Activated T-cell treated with anti-CD3 and anti-CD28 coated beads, Interleukin-2, amount 50 U/mL, for 72 hours (primary cell): ENCODE measurements around the gene CBLC. TPM values are rescaled to one million over a fixed set of nuclear protein-coding genes. Genes with fewer than 3 reads are reported as not detected.
A peak's percentile ranks its signal among the peaks of the same experiment; 100 is the strongest.

Experiments
- ATAC-seq, 2 donors: fragments of 150-1000 bp; cut with Tn5 transposase; replicated peaks in 1 of 2; 2 replicates each; pipeline ENCODE4 v1.10.0; 2021; ENCODE audit warnings: moderate library complexity in 2 of 2, mild to moderate bottlenecking in 1 of 2
- DNase-seq, 2 donors: peaks; one replicate each; pipeline ENCODE4 v3.0.0; 2021 to 2022; ENCODE audit warnings: mixed read lengths in 1 of 2
- H3K27ac Mint-ChIP-seq: one replicate; pipeline ENCODE4 v1.8.0; 2022; ENCODE audit warnings: mild to moderate bottlenecking, moderate library complexity, mixed read lengths
- H3K27me3 Mint-ChIP-seq: one replicate; pipeline ENCODE4 v1.8.0; 2022; ENCODE audit warnings: low read depth, mixed read lengths
- H3K36me3 Mint-ChIP-seq, 2 donors: one replicate each; pipeline ENCODE4 v1.8.0; 2022; ENCODE audit warnings: mixed read lengths in 2 of 2, mild to moderate bottlenecking in 1 of 2; ENCODE audit not compliant: insufficient read depth in 2 of 2
- H3K4me1 Mint-ChIP-seq: one replicate; pipeline ENCODE4 v1.8.0; 2022; ENCODE audit warnings: low read depth, mixed read lengths
- H3K4me3 Mint-ChIP-seq, 2 donors: one replicate each; pipeline ENCODE4 v1.8.0; 2022; ENCODE audit warnings: mild to moderate bottlenecking in 2 of 2, mixed read lengths in 2 of 2, moderate library complexity in 2 of 2
- H3K9me3 Mint-ChIP-seq, 2 donors: one replicate each; pipeline ENCODE4 v1.8.0; 2022; ENCODE audit warnings: mixed read lengths in 2 of 2
- total RNA-seq, 2 donors: library from RNA; stranded (reverse); gene quantifications; one replicate each; pipeline ENCODE4 v1.2.3, GENCODE V29; 2022

The CBLC gene
- total RNA-seq, 2 donors from 2014 or later = not detected

- no peaks in the 10 kb centered on the region for H3K4me1 Mint-ChIP-seq
- no peaks in the 10 kb centered on the region for H3K9me3 Mint-ChIP-seq
- H3K36me3 Mint-ChIP-seq = no peaks in the 10 kb centered on the region
- peaks cover 7% of the 10 kb centered on the region for H3K27me3 Mint-ChIP-seq
- H3K27ac Mint-ChIP-seq = no peak overlapping the region
- ATAC-seq = no peak
- H3K4me3 Mint-ChIP-seq = no peak overlapping the region
- no peak for DNase-seq
Measured at GRCh38 chr19:44803442-44804428, 26.0 kb downstream of the CBLC start.

GRCh38 chr19:44806291-44806690 lies 28.6 kb downstream of the CBLC start:
- Mint-ChIP-seq H3K27ac (no peak overlapping the region), H3K9me3 (no peaks in the 10 kb centered on the region), H3K36me3 (no peaks in the 10 kb centered on the region), H3K27me3 (peaks cover 21% of the 10 kb centered on the region), H3K4me1 (no peaks in the 10 kb centered on the region), H3K4me3 (no peak overlapping the region)
- DNase-seq (no peak), ATAC-seq (no peak)

GRCh38 chr19:44807162-44807561 lies 29.5 kb downstream of the CBLC start:
- no peak for ATAC-seq
- no peak overlapping the region for H3K4me3 Mint-ChIP-seq
- H3K4me1 Mint-ChIP-seq = no peaks in the 10 kb centered on the region
- no peak for DNase-seq
- H3K27ac Mint-ChIP-seq = no peak overlapping the region
- H3K9me3 Mint-ChIP-seq = no peaks in the 10 kb centered on the region
- peaks cover 21% of the 10 kb centered on the region for H3K27me3 Mint-ChIP-seq
- no peaks in the 10 kb centered on the region for H3K36me3 Mint-ChIP-seq

- ATAC-seq (no peak), DNase-seq (no peak)
- Mint-ChIP-seq H3K4me1 (no peaks in the 10 kb centered on the region), H3K9me3 (no peaks in the 10 kb centered on the region), H3K27me3 (peaks cover 21% of the 10 kb centered on the region), H3K36me3 (no peaks in the 10 kb centered on the region), H3K4me3 (peak overlapping the region in 1 of 2 donors; percentile 56), H3K27ac (no peak overlapping the region)
Measured at GRCh38 chr19:44807652-44808462, 30.2 kb downstream of the CBLC start.

- peaks cover 21% of the 10 kb centered on the region for H3K27me3 Mint-ChIP-seq
- peak in 1 of 2 donors; percentile 14 for DNase-seq
- H3K36me3 Mint-ChIP-seq = no peaks in the 10 kb centered on the region
- peak within 1 kb of the TSS; percentile 49 to 56 for H3K4me3 Mint-ChIP-seq
- H3K27ac Mint-ChIP-seq = no peak within 1 kb of the TSS
- H3K9me3 Mint-ChIP-seq = no peaks in the 10 kb centered on the region
- H3K4me1 Mint-ChIP-seq = no peaks in the 10 kb centered on the region
- peak; percentile 32 to 62 for ATAC-seq
Measured at GRCh38 chr19:44808463-44809371, 31.0 kb downstream of the CBLC start, which contains the start of gene BCAM. Gene BCAM (plus strand): TSS chr19:44809103. CDS start chr19:44809125, 22 bp downstream.

GRCh38 chr19:44809577-44810233 lies 32.0 kb downstream of the CBLC start:
- Mint-ChIP-seq H3K27ac (no peak overlapping the region), H3K4me3 (no peak overlapping the region), H3K27me3 (peaks cover 21% of the 10 kb centered on the region), H3K4me1 (no peaks in the 10 kb centered on the region), H3K36me3 (no peaks in the 10 kb centered on the region), H3K9me3 (no peaks in the 10 kb centered on the region)
- ATAC-seq (no peak), DNase-seq (no peak)

GRCh38 chr19:44810234-44811121 lies 32.8 kb downstream of the CBLC start:
- no peak overlapping the region for H3K27ac Mint-ChIP-seq
- DNase-seq (no peak), ATAC-seq (no peak)
- H3K27me3 Mint-ChIP-seq = peaks cover 21% of the 10 kb centered on the region
- H3K9me3 Mint-ChIP-seq = no peaks in the 10 kb centered on the region
- H3K36me3 Mint-ChIP-seq = no peaks in the 10 kb centered on the region
- H3K4me1 Mint-ChIP-seq = no peaks in the 10 kb centered on the region
- H3K4me3 Mint-ChIP-seq = no peak overlapping the region

GRCh38 chr19:44811122-44811419 lies 33.4 kb downstream of the CBLC start:
- no peaks in the 10 kb centered on the region for H3K4me1 Mint-ChIP-seq
- H3K4me3 Mint-ChIP-seq = no peak overlapping the region
- peaks cover 21% of the 10 kb centered on the region for H3K27me3 Mint-ChIP-seq
- H3K27ac Mint-ChIP-seq = no peak overlapping the region
- ATAC-seq (no peak), DNase-seq (no peak)
- H3K9me3 Mint-ChIP-seq = no peaks in the 10 kb centered on the region
- H3K36me3 Mint-ChIP-seq = no peaks in the 10 kb centered on the region

- Mint-ChIP-seq H3K4me1 (no peaks in the 10 kb centered on the region), H3K4me3 (no peak overlapping the region), H3K27ac (no peak overlapping the region), H3K9me3 (no peaks in the 10 kb centered on the region), H3K36me3 (no peaks in the 10 kb centered on the region), H3K27me3 (peaks cover 21% of the 10 kb centered on the region)
- no peak for ATAC-seq
- DNase-seq = no peak
Measured at GRCh38 chr19:44812142-44812718, 34.5 kb downstream of the CBLC start.

GRCh38 chr19:44813070-44813840 lies 35.6 kb downstream of the CBLC start:
- no peak for ATAC-seq
- no peak overlapping the region for H3K27ac Mint-ChIP-seq
- H3K9me3 Mint-ChIP-seq = no peaks in the 10 kb centered on the region
- no peak for DNase-seq
- peaks cover 17% of the 10 kb centered on the region for H3K27me3 Mint-ChIP-seq
- no peaks in the 10 kb centered on the region for H3K36me3 Mint-ChIP-seq
- H3K4me1 Mint-ChIP-seq = no peaks in the 10 kb centered on the region
- no peak overlapping the region for H3K4me3 Mint-ChIP-seq
